GM18498 (cell line): Measurements from ENCODE around the gene AKR1E2.
"Not testable (repeated sequence)": the region's sequence is repeated elsewhere in the genome, so short reads cannot be mapped to it uniquely, and the experiment has no call there.

Experiments
- ATAC-seq: cut with Tn5 transposase; IDR thresholded peaks from one replicate; pipeline ENCODE4 v1.9.1; 2021; ENCODE audit warnings: mild to moderate bottlenecking, moderate library complexity; ENCODE audit not compliant: unreplicated experiment

The AKR1E2 gene

GRCh38 chr10:4813023-4813422, 13.0 kb upstream of the AKR1E2 start:
- ATAC-seq, result no peak

- ATAC-seq, result no peak
Measured at GRCh38 chr10:4813496-4813895, 12.5 kb upstream of the AKR1E2 start.

GRCh38 chr10:4815646-4816180, 10.3 kb upstream of the AKR1E2 start:
- not testable (repeated sequence) for ATAC-seq

- ATAC-seq, result no peak
Measured at GRCh38 chr10:4816966-4817365, 9.0 kb upstream of the AKR1E2 start.

- ATAC-seq, result no peak
Measured at GRCh38 chr10:4819067-4819466, 6.9 kb upstream of the AKR1E2 start.

GRCh38 chr10:4819707-4820106, 6.3 kb upstream of the AKR1E2 start:
- ATAC-seq, result no peak

GRCh38 chr10:4820804-4821401, 5.1 kb upstream of the AKR1E2 start:
- no peak for ATAC-seq

- no peak for ATAC-seq
Measured at GRCh38 chr10:4822208-4822607, 3.8 kb upstream of the AKR1E2 start.

- ATAC-seq, result no peak
Measured at GRCh38 chr10:4824791-4825310, 1.2 kb upstream of the AKR1E2 start.

- ATAC-seq, result no peak
Measured at GRCh38 chr10:4825456-4825867, 545 bp upstream of the AKR1E2 start.

- ATAC-seq, result no peak
Measured at GRCh38 chr10:4826792-4827324, 851 bp downstream of the AKR1E2 start.

- ATAC-seq, result no peak
Measured at GRCh38 chr10:4828005-4828404, 2.0 kb downstream of the AKR1E2 start.

- ATAC-seq, result no peak
Measured at GRCh38 chr10:4830551-4830950, 4.5 kb downstream of the AKR1E2 start.

GRCh38 chr10:4831091-4831490, 5.1 kb downstream of the AKR1E2 start:
- ATAC-seq, result no peak

GRCh38 chr10:4833286-4833685, 7.3 kb downstream of the AKR1E2 start:
- no peak for ATAC-seq

GRCh38 chr10:4834898-4835405, 8.9 kb downstream of the AKR1E2 start:
- no peak for ATAC-seq

- no peak for ATAC-seq
Measured at GRCh38 chr10:4835494-4835918, 9.5 kb downstream of the AKR1E2 start.

- no peak for ATAC-seq
Measured at GRCh38 chr10:4836416-4836969, 10.5 kb downstream of the AKR1E2 start.

- ATAC-seq, result no peak
Measured at GRCh38 chr10:4837551-4837950, 11.5 kb downstream of the AKR1E2 start.

GRCh38 chr10:4838743-4839142, 12.7 kb downstream of the AKR1E2 start:
- ATAC-seq, result no peak

- ATAC-seq, result no peak
Measured at GRCh38 chr10:4839353-4839752, 13.3 kb downstream of the AKR1E2 start.

- no peak for ATAC-seq
Measured at GRCh38 chr10:4840151-4840550, 14.1 kb downstream of the AKR1E2 start.
